Measurements from ENCODE around the gene MATN3.

DNA sequence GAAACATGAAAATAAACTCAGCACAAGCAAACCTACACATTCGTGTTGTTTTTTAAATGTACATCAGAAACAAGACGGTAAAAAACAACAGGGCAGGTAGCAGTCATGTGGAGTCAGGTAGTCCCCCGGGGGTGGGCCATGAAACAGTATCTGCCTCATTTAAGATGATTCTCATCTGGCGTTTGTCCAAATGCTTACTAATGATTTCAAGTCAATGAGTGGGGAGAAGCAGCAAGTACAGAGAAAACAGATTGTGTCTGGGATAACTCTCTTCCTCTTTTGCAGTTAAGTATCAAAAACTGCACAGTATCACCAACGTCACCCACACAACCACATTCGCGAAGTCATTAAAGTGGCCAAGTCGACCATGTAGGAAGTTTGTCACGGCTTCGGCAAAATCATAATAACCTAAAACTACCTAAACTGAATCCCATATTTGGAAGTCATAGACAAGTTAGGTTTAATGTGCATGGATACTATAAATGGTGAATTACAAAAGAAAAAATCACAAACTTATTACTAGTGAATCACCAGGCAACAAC lies 37.7 kb upstream of the MATN3 start:
- TF ChIP-seq, protein P1, sequence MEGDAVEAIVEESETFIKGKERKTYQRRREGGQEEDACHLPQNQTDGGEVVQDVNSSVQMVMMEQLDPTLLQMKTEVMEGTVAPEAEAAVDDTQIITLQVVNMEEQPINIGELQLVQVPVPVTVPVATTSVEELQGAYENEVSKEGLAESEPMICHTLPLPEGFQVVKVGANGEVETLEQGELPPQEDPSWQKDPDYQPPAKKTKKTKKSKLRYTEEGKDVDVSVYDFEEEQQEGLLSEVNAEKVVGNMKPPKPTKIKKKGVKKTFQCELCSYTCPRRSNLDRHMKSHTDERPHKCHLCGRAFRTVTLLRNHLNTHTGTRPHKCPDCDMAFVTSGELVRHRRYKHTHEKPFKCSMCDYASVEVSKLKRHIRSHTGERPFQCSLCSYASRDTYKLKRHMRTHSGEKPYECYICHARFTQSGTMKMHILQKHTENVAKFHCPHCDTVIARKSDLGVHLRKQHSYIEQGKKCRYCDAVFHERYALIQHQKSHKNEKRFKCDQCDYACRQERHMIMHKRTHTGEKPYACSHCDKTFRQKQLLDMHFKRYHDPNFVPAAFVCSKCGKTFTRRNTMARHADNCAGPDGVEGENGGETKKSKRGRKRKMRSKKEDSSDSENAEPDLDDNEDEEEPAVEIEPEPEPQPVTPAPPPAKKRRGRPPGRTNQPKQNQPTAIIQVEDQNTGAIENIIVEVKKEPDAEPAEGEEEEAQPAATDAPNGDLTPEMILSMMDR (IDR thresholded peaks at IDR 0.05; ENCODE audit: poor library complexity) = no peak
- TF ChIP-seq EZH2phosphoT487 (IDR thresholded peaks at IDR 0.05; ENCODE audit: low read depth, severe bottlenecking, unreplicated experiment) = no peak

All from hepatocyte (in vitro differentiated cells).